ENCODE measurements around the gene MAGEB18.

Gene MAGEB18

DNA sequence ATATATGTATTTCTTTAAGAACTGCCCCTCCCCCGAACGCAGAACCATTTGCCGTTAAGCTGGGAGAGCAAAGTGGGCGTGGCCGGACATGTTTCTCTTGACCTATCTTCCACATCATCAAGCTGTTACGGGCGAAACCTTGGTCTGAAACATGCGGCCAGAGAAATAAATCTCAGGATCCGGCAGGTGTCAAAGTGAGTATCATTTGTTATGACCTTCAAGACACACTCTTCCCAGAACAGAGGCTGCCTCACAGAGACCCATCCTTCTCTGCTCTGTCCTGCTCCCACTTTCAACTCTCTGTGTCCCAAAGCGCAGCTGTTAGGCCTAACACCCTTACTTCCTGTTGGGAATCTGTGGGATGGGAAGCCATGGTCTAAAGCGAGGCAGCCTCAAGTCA lies at the start of gene MAGEB18:
Gene MAGEB18 (plus strand): TSS at position 70 of the 400 bp plus-strand sequence. CDS start 643 bp downstream, outside the sequence.
- no peak for DNase-seq

DNA sequence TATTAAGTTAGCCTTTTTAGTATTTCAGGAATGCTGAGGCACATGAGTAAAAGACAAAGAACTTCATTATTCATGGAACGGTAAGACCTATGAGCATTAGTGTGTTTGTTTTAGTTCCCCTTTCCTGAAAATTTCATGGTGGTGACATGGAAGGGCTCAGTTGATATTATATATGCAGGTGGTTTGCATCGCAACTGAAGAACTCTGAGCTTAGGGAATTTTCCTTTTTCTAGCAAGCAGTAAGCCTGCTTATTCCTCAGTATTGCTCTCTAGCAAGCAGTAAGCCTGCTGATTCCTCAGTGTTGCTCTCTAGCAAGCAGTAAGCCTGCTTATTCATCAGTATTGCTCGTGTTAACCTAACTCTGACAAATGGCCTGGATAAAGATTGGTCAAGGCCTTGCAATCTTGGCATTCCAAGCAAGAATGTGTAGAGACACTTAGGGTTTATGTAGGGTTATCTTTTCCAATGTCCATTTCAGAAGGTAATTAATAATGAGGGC lies 37.7 kb upstream of the MAGEB18 start:
- DNase-seq, result no peak

GRCh38 chrX:26109142-26109541 lies 29.0 kb upstream of the MAGEB18 start:
- no peak for DNase-seq

DNA sequence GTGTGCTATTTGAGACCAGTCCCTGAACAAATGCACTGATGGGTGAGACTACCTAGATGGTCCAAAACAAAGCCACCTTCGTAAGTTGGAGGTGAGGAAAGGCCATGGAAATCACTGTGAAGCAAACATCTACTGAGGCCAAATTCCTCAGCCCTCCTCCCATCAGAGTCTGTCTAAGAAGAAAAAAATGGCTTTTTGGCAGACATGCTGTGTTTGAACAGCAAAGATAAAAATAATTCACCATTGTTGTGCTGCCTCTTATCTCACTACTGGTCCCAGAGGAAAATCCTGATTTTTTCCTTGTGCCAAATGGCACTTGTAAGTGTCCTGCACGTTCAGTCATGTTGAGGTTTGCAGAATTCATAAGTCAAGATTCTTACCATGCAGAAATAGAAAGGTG lies 7.9 kb downstream of the MAGEB18 start:
- no peak for DNase-seq

DNA sequence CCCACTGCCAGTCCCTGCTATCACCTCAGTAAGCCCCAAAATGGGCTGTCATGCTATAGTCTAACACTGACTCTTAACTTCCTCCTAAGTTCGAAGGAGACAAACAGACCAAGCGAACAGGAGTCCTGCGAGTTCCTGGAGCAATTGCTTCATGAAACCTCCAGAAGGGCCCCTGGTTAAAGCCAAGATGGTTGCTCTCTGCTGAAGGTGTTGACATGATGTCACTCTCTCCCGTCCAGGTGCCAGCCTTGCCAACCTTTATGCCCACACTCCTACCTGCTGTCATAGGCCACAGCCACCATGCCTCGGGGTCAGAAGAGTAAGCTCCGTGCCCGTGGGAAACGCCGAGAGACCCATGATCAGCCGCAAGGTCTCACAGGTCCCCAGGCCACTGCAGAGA lies 22.2 kb downstream of the MAGEB18 start, which contains the start of gene MAGEB6B:
Gene MAGEB6B (plus strand): TSS at position 301 of the 400 bp plus-strand sequence. CDS start 0 bp downstream, at position 301.
- DNase-seq, result no peak
